HG02678 (cell line): ENCODE results near the gene LRBA.
"Not testable (repeated sequence)": the region's sequence is repeated elsewhere in the genome, so short reads cannot be mapped to it uniquely, and the experiment has no call there.

ENCODE experiments used
- ATAC-seq: cut with Tn5 transposase; IDR thresholded peaks from one replicate; pipeline ENCODE4 v1.9.1; 2021; ENCODE audit warnings: mild to moderate bottlenecking, moderate library complexity; ENCODE audit not compliant: unreplicated experiment

LRBA gene

DNA sequence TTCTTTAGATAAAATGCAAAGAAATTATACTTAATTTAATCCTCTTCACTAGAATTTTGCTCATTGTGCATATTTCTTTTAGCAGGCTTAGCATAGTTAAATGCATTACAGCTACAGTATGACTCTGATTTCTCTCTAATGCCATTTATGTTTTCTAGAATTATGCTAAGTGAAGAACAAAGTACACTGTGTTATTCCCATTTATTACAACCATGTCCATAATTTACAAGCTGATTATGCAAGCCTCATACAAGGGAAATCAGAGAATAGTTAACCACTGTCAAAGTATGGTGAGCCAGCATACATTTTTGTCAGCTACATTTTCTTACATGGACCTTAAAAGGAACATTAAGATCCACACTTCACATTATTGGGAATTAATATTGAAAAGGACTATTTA is 334.0 kb downstream of the LRBA start:
- no peak for ATAC-seq

DNA sequence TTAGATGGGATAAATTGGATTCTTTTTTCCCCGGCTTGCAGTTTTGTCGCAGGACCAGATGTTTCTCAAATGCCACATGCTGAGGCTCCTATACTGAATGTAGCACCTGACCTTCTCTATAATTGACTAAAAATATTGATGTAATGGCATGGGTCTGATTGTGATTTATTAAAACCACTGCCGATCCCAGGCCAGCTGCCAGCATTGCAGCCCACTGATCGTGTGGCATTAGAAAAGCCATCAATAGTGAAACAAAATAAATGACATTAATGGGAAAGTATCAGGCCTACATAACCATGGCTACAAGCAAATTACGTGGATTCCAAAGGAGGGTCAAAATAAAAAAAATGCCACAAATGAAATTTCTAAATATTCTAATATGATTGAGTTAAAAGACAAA is 334.4 kb downstream of the LRBA start:
- no peak for ATAC-seq

DNA sequence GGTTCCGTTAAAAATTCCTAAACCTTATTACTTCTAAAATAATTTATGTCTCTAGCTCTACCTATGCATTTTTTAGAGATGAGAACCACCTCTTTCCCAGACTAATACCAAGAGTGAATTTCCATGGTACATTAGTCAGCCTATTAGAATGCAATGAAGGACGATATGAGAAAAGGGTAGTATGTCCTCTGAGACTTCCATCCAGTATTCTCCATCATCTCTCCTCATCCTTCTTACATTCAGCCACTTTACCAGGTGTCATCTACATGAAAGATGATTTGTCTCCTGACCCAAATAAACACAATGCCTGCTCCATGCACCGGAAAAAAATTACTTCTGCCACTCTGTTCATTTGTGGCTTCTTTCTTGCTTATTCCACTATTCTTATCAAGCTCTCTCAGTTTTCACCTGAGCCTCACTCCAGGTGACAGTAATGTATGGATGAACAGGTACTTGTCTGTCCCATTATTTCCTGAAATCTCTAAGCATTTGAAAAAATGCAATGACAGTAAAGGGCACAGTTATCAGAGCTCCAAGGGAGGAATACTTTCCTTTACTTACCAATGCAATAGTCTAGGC is 335.2 kb downstream of the LRBA start:
- ATAC-seq = no peak

DNA sequence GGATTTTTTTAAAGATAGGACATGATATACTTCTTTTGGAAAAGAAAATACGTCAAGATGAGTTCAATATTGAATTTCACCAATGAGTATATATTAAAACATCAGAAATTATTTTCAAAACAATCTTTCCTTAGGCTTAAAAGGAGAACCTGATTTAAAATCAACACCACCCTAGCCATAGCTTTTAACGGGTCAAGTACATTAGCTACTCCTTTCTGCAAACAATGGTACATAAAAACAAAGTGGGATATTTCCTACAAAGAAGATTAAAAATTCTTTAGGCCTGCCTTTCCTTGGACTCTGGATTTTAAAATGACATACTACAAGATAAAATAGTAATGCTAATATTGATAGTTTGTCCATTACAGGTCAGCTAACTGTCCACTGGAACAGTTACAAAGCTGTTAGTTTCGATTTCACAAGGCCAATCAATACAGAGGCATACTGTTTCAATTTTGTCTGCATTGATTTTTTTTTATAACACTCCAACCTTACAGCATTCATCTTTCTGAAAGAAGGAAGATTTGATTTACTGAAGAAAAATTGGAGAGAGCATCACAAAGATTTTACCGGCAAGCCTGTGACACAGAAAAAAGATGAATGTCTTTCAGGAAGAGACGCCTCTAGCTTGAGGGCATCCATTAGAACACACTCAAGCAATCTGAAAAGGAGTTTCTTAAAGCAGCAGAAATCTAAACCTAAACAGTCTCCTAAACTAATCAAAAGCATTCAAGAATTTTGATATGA is 335.9 kb downstream of the LRBA start:
- no peak for ATAC-seq

DNA sequence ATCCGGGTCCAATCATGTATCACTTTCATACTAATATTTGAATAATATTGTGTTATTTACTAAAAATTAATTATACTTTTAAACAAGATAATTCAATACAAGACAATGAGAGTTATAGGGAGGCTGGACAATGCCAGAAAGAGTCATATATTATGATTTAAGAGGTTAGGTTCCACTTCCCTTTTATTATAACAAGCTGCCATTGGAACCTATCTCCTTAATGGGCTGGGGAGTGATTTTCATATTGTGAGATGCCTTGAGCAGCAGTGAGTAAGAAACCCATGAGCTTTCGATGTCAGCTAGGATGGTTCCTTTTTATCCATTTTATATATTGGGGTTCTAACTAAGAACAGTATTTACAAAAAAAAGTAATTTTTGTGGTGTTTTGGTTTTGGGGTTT is 341.3 kb downstream of the LRBA start:
- ATAC-seq = no peak

DNA sequence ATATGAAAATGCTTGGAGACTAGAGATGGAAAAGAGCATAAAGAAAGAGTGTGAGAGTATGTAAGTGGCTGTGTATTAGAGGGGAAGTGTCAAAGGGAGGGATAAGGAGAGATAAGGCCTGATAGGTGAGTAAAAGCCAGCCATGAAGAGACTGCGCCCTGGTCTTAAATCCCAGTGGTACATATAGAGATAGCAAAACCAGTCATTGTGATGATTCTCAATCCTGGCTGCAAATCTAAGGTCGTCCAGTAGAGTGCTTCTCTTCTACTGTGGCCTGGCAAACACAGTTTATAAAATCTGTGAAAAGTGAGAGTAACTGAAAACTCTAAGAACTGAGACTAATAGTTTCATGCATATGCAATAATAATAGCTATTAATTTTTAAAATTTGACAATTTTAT is 346.3 kb downstream of the LRBA start:
- ATAC-seq = no peak

DNA sequence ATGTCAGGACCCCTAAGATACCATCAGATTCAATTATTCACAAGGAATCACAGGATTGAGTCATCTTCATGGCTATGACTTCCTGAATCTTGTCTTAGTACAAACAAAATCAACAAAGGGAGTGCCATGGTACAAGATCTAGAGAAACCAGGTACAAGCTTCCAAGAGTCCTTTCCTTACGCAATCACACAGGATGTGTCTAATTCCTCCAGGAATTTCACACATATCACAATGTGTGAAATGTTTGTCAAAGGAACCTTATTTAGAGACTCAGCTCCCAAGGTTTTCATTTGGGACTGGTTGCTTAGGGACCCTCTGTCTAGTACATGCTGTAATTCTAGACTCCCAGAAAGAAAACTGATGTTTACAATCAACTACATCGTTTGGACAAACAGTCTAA is 350.1 kb downstream of the LRBA start:
- ATAC-seq = no peak

DNA sequence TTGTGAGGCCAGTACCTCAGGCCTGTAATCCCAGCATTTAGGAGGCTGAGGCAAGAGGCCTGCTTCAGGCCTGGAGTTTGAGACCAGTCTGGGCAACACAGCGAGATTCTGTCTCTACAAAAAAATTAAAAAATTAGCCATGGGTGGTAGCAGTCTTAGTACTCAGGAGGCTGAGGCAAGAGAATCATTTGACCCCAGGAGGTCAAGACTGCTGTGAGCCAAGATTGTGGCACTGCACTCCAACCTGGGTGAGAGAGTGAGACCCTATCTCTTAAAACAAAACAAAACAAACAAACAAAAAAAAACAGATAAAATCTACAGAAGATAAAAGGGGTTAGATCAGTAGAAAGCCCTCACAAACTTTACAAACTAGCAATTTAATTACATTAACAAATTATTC is 352.4 kb downstream of the LRBA start:
- ATAC-seq = no peak

DNA sequence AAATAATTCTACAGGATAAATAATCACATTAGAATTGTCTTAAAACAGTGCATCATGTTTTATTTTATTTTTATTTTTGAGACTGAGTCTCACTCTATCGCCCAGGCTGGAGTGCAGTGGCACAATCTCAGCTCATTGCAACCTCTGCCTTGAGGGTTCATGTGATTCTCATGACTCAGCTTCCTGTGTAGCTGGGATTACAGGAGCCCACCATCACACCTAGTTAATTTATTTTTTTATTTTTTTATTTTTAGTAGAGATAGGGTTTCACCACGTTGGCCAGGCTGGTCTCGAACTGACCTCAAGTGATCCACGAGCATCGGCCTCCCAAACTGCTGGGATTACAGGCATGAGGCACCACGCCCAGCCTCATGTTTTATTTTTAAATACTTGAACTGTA is 353.5 kb downstream of the LRBA start:
- not testable (repeated sequence) for ATAC-seq

DNA sequence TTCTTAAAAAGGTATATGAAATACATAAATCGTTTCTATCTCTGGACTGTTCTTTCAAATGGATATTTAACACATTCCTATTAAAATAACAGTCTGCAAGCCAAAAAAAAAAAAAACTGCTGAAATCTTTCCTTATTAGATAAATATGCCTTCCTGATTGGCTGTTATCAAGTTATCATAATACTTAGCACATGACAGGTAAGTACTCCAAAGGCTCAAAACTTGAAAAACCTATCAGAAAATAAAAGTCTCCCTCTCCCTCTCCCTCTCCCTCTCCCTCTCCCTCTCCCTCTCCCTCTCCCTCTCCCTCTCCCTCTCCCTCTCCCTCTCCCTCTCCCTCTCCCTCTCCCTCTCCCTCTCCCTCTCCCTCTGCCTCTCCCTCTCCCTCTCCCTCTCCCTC is 356.8 kb downstream of the LRBA start:
- ATAC-seq = not testable (repeated sequence)

DNA sequence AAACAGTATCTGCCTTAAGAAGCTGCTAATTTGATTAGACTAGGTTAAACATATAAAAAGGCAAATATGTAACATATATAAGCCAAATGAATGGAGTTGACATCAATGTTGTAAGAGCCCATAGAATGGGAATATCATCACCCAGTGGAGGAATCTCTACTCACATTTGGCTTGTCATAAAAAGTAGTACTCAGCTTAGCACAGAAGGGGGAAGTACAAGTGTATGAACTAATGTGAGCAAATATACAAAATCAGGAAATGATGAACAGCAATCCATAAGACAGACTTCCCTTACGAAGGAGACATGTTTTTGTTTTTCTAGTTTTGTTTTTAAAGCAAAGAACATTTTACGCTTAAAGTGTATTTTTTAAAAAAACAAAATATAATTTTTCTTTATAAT is 358.2 kb downstream of the LRBA start:
- ATAC-seq = no peak

DNA sequence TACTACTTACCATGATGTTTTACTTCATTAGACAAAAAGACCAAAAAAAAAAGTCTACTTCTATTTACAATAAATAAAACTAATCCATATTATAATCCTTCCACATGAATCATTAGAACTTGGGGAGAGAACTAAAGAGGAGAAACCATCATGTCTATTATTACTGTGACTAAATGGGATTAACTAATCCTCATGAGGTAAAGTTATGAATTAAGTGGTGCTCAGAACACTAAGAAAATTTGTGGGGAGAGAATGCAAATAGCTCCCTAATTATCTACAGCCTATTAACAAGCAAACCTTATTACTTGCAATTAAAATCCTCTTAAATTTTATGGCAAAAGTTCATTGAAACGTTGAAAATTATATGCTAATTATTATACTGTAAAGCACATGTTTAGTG is 364.3 kb downstream of the LRBA start:
- no peak for ATAC-seq

DNA sequence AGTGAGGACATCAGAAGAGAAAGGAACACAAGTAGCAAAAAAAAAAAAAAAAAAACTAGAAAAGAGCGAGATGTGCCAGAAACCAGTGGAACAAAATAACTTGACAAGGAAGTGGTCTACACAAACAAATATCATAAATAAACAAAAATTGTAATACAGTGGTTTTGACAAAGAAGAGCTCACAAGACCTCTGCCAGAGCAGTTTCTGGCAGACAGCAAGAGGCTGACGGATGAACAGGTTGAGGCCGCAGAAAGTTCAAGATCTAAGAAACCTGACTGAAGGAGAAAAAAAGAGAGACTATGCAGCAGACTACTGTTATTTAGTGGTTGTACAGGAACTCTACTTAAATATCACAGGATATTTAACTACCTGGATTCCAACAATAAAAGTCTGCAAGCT is 367.0 kb downstream of the LRBA start:
- ATAC-seq = no peak

DNA sequence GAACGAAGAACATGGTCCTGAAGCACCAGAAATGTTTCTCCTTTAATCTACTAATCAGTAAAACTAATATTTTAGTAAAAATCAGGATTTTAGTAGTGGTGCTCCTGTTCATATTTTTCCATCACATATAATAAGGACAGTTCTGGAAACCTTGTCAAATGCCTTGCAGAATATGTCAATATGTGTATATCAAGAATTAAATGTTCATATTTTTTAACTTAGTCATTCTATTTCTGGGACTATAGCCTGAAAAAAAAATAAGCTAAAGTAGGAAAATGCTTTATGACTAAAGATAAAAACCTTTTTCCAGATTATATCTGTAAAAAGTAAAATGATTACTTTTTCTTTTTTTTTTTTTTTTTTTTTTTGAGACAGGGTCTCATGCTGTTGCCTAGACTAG is 368.1 kb downstream of the LRBA start:
- no peak for ATAC-seq

DNA sequence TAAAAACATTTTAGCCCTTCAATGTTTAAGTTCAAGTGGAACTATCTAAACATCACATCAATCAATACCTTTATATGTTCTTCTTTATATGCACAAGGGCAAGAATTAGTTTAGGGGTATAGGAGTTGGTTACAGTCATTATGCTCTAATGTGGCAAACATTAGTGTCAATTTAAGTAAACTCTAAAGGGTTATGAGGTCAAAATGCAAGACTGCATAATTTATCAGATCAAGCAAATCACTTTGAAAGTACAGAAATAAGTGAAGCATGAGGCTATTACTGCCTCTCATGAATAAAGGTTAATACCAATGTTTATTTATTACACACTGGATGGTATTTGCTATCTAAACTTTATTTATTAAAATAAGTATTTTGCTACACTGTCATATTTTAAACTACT is 373.5 kb downstream of the LRBA start:
- ATAC-seq = no peak

DNA sequence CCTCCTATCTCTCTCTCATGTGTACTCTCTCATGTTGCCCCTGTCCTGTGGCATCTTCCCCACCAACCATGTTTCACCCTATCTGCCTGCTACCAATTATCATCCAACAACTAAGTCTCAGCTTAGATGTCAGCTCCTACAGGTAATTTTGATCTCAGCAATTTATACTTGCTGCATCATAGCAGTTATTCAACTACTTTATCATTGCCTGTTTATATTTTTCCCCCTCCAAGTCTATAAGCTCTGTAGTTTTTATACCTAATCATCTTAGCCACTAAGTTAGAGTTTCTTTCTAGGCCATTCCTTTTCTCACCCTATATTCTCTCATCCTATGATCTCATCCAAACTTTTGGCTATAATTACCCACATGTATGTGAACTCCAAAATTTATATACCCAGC is 382.4 kb downstream of the LRBA start:
- no peak for ATAC-seq

DNA sequence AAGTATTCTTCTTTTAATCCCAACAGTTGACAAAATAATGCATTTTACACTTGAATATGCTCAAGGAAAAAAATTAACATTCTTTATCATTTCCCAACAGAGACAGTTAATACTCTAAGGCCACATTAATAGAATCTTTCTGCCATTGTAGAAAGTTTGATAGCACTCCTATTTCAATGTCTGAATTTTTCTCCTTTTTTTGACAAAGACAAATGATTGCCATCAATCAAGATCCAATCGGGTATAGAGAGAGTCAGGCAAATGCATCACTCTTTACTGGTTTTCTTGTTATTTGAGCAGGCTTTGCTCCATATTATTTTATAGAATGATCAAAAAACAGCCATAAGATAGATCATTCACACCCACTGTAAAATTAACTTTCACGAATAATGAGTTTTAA is 387.0 kb downstream of the LRBA start:
- no peak for ATAC-seq

DNA sequence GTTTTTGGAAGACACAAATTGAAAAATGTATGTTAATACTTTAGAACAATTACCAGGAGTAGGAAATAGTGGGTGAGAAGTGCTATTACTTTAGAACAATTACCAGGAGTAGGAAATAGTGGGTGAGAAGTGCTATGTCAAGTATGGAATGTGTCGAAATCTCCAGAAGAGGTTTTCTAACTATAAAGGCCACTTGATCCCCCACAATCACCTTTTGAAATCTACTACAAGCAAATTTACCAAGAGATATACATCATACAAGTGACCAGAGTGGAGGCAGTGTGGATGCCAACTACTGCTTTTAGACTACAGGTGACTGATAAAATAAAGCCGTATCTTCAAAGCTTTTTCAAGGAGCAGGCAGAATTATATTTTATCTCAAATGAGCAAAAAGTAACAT is 390.1 kb downstream of the LRBA start:
- no peak for ATAC-seq

DNA sequence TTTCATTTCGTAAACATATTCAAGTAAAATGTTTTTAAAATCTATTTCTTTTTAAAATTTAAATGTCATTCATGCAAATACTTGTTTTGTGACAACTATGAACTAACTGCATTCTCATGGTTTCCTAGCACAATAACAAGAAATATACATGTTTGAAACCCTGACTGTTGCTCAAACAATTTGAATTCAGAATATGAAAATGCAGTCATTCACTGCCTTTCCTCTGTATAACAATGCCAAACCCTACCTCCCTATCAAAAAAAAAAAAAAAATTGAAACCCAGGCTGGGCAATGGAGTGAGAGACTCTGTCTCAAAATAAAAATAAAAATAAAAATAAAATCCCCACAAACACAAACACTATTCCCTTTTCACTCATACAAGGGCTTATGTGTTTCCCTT is 391.0 kb downstream of the LRBA start:
- no peak for ATAC-seq

DNA sequence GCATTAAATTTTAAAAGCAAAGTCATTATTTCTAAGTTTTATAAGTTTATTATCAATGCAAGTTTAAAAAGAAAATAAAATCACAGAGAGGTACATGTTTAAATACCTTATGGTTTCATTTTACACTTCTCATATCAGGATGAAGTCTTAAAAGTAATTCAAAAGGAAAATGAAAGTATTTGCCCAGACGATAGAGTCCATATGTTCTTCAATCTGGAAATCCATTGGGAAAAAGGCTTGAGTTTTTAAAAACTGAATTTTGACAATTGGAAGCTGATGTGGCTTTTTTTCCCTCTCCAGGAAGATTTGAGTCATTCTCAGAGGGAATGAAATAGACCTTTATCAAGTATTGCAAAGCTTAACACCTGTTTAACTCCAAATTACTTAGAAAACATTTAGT is 396.0 kb downstream of the LRBA start:
- ATAC-seq = no peak

DNA sequence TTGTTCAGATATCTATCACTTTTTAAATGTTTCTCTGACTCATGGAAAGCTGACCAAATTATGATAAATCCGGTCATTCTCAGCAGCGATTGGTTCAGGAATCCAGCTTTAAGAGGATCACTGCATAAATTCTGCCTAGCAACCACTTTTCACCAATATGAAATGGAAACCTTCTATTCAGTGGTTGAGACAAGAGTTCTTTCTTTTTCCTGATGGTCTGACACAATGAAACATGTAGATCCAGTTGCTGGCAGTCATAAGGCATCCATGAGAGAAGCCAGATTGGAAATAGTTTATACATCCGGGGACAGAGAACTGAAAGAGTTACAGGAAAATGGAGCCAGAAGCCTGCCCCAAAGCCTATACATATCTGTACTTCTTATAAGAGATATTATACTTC is 406.0 kb downstream of the LRBA start:
- no peak for ATAC-seq

DNA sequence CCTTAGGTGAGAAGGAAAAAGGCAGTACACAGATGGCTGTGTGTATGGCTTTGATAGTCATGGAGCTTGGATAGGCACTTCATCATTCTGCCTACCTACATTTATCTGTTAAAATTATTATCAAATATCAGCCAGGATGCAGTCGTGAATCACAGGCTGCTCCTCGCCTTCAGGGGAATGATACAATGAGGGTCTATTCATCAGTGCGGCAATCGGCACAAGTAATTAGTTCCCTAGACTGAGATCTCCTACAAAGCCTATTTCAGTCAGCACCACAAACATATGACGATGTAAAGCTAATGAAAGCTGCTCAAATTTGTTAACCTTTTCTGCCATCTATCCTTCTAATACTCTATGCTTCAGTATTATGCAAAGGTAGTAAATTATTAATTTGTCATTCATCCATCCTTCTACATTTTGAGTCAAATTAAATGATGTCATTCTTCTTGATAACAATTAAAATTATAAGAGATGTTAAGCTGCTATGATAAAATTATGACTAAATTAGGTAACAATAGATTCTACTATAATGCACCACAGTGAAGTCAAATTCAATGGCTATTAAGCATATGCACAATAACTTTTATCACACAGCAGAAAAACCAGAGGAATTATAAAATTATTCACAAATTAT is 414.2 kb downstream of the LRBA start:
- no peak for ATAC-seq

DNA sequence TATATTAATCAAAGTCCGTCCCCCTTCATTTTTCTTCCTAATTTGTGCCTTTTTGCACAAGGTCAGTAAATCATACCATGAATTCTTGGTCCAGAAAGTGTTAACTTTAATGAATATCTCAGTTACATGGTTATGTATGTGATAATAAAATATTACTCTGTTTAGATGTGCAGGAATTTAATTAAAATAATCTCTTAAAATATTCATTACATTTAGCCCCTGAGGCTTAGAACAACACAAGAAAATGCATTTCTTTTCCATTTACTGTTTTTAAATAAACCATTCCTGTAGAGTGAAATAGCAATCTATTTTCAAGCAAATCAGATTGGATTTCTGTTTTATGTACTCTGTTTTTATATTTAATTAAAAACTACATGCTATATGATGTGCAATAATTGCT is 415.5 kb downstream of the LRBA start:
- ATAC-seq = no peak
